Cardiac fibroblast (primary cell): ENCODE measurements around the gene OR10D3.
"Not testable (repeated sequence)": the region's sequence is repeated elsewhere in the genome, so short reads cannot be mapped to it uniquely, and the experiment has no call there.

Experiments
- DNase-seq, 2 donors: peaks; one replicate each; pipeline versions ENCODE4 v3.0.0 to v3.0.0-alpha.2; 2010; ENCODE audit warnings: low read depth in 2 of 2
- H3K4me3 ChIP-seq, 2 donors: replicated peaks in 1 of 2; 1 replicate in 1 of 2; 2 replicates in 1 of 2; pipeline ENCODE4 v1.5.1; 2011; ENCODE audit warnings: low read depth in 2 of 2, low read length in 2 of 2, mild to moderate bottlenecking in 2 of 2, moderate library complexity in 1 of 2
- TF ChIP-seq, protein P1 (sequence below): IDR thresholded peaks from one replicate; pipeline ENCODE4 v1.5.1; 2011; ENCODE audit warnings: low read depth, mild to moderate bottlenecking, low read length, inconsistent platforms

Gene OR10D3

GRCh38 chr11:124160986-124161385, 22.2 kb upstream of the OR10D3 start:
- TF ChIP-seq, protein P1, sequence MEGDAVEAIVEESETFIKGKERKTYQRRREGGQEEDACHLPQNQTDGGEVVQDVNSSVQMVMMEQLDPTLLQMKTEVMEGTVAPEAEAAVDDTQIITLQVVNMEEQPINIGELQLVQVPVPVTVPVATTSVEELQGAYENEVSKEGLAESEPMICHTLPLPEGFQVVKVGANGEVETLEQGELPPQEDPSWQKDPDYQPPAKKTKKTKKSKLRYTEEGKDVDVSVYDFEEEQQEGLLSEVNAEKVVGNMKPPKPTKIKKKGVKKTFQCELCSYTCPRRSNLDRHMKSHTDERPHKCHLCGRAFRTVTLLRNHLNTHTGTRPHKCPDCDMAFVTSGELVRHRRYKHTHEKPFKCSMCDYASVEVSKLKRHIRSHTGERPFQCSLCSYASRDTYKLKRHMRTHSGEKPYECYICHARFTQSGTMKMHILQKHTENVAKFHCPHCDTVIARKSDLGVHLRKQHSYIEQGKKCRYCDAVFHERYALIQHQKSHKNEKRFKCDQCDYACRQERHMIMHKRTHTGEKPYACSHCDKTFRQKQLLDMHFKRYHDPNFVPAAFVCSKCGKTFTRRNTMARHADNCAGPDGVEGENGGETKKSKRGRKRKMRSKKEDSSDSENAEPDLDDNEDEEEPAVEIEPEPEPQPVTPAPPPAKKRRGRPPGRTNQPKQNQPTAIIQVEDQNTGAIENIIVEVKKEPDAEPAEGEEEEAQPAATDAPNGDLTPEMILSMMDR = no peak
- no peak overlapping the region for H3K4me3 ChIP-seq
- DNase-seq = no peak

- no peak for DNase-seq
Observed at GRCh38 chr11:124167826-124168231, 15.3 kb upstream of the OR10D3 start.

GRCh38 chr11:124168796-124169195, 14.3 kb upstream of the OR10D3 start:
- no peak overlapping the region for H3K4me3 ChIP-seq
- DNase-seq = no peak
- TF ChIP-seq, protein P1 = no peak

More at GRCh38 chr11:124167826-124168231, 15.3 kb upstream of the OR10D3 start:
- TF ChIP-seq, protein P1 = no peak
- H3K4me3 ChIP-seq = no peak overlapping the region

- DNase-seq, H3K4me3 ChIP-seq: not testable (repeated sequence)
Observed at GRCh38 chr11:124170315-124170714, 12.8 kb upstream of the OR10D3 start.

DNA sequence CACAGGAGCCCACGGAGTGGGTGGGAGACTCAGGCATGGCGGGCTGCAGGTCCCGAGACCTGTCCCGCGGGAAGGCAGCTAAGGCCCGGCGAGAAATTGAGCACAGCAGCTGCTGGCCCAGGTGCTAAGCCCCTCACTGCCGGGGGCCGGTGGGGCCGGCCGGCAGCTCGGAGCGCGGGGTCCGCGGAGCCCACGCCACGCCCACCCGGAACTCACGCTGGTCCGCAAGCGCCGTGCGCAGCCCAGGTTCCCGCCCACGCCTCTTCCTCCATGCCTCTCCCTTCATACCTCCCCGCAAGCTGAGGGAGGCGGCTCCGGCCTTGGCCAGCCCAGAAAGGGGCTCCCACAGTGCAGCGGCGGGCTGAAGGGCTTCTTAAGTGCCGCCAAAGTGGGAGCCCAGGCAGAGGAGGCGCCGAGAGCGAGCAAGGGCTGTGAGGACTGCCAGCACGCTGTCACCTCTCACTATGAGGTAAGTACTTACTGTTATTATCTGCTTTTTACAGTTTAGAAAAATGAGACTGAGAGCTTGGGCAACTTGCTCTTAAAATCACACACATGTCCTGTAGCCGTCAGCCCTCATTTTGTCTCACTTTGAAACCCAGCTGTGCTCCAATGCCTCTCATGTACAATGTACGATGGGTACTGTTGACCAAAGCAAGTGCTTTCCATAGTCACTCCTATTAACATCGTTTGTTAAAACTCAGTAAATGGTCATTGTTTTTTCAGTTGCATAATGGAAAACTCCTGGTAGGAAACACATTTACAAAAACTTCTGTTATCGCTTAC, 12.2 kb upstream of the OR10D3 start:
- no peak for DNase-seq
- H3K4me3 ChIP-seq = no peak overlapping the region
- TF ChIP-seq, protein P1 = no peak

DNA sequence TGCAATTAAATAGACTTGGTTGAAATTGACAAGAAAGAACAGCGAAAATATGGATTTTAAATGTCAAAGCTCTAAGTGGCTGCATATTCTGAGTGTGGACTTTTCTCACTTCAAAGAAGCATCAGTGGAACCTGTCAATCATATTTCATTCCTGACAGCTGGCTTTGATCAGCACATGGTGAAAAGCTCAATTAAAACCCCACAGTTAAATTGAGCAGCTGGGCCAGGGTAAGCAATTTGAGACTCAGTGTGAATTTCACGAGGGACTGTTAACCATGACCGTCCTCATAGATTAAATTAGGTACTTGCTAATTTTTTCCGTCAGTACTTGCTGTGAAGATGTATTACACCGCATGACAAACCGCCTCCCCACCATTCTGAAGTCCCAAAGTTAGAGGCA, 11.0 kb upstream of the OR10D3 start:
- H3K4me3 ChIP-seq = no peak overlapping the region
- TF ChIP-seq, protein P1 = no peak
- no peak for DNase-seq

DNA sequence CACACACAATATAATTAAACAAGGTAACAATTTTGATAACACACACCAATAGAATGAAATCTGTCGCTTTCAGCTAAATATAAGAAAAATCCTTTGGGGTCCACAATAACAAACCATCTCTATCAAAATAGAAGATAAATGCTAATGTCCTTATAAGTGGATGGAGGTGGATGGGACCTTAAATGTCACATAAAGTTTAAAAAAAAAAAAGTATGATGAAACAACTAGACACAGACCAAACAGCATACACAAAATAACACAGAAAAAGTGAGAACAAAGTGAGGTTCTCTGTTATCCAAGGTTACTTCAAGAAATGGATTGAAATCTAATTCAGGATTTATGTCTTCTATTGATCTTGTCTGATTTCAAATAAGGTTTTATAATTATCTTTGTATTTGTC, 10.5 kb upstream of the OR10D3 start:
- no peak overlapping the region for H3K4me3 ChIP-seq
- DNase-seq = no peak

More for the DNA sequence above, 10.5 kb upstream of the OR10D3 start:
- TF ChIP-seq, protein P1 = no peak
